Measurements from ENCODE around the gene MOSPD3. TPM values are rescaled to one million over a fixed set of nuclear protein-coding genes. Genes with fewer than 3 reads are reported as not detected.

Gene MOSPD3
- polyA plus RNA-seq, 1 donor (not counting 4 experiments of a cell fraction or from before 2014, with no cell fraction given): 5.5 TPM

DNA sequence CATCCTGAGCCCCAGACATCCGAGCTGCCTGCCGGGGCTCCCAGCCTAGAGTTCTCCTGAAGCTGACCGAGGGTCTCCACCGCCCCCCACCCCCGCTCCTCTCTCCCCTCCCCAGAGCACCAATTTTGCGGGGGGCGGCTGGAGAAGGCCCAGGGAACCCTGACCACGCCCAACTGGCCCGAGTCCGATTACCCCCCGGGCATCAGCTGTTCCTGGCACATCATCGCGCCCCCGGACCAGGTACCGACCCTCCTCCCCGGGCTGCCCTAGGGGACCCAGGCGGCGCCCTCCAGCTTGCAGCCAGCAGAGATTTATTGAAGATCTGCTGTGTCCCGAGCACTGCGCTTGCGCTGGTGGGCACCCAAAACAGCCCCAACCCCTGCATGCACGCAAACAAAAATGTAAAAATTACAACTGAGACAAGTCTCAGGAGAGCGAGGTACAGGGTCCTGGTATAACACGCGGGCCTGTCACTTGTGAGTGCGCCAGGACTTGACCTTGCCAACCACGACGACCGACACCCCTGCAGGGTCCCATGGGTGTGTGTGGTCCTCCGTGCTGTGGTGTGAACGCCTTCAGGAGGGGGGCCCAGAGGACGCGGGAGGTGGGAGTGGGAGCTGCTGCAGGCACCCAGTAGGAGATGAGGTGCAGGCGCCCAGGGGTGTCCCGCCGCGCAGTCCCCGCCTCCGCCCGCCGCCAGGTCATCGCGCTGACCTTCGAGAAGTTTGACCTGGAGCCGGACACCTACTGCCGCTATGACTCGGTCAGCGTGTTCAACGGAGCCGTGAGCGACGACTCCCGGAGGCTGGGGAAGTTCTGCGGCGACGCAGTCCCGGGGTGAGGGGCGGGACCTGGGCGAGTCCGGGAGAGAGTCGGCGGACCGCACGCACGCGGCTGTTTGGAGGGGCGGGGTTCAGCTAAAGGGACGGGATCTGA, 7.1 kb upstream of the MOSPD3 start:
- dilution Hi-C loops (cut with MboI; ENCODE audit: extremely low pct_ligation_motif_present, low sequenced_read_pairs): no loop called here
- H3K4me1 ChIP-seq (ENCODE audit: control insufficient read depth, extremely low read depth, insufficient read depth, low read length): peaks cover 6% of the 10 kb centered on the region
- FAIRE-seq (no peak), DNase-seq (ENCODE audit: low read depth, low spot score) (no peak)
- no peak overlapping the region for H3K27ac ChIP-seq (ENCODE audit: control insufficient read depth, insufficient read depth, low read length)
- peak overlapping the region; percentile 41 for H3K9ac ChIP-seq (ENCODE audit: control insufficient read depth, extremely low read depth, insufficient read depth, low read length)
- no peaks in the 10 kb centered on the region for H3K9me3 ChIP-seq (ENCODE audit: control insufficient read depth, low read depth, low read length)
- H4K20me1 ChIP-seq (ENCODE audit: control insufficient read depth, extremely low read depth, insufficient read depth, low read length): no peaks in the 10 kb centered on the region
- H3K36me3 ChIP-seq (ENCODE audit: control insufficient read depth in 2 of 2, extremely low read depth in 1 of 2, insufficient read depth in 2 of 2, low read length in 2 of 2): no peaks in the 10 kb centered on the region
- no peaks in the 10 kb centered on the region for H3K79me2 ChIP-seq (ENCODE audit: control insufficient read depth, insufficient read depth, low read length)
- peak overlapping the region; percentile 54 to 73 (median 63) for H3K4me3 ChIP-seq (ENCODE audit: control insufficient read depth in 2 of 3, extremely low read depth in 1 of 3, insufficient read depth in 2 of 3, low read depth in 1 of 3, low read length in 3 of 3)
- H2AFZ ChIP-seq (ENCODE audit: control insufficient read depth, low read length): peak overlapping the region; percentile 71
- TF ChIP-seq CTCF (optimal IDR thresholded peaks at IDR 0.05 in 1 of 3, IDR thresholded peaks at IDR 0.05 in 1 of 3, conservative IDR thresholded peaks at IDR 0.05 in 1 of 3; ENCODE audit: extremely low read depth in 1 of 3, insufficient read depth in 2 of 3, low read length in 3 of 3): no peak
- TF ChIP-seq EZH2 (IDR thresholded peaks at IDR 0.05; ENCODE audit: low read length): no peak
- no peaks in the 10 kb centered on the region for H3K9me1 ChIP-seq (ENCODE audit: control insufficient read depth, extremely low read depth, insufficient read depth, low read length)
- peak overlapping the region; percentile 88 for H3K4me2 ChIP-seq (ENCODE audit: control insufficient read depth, extremely low read depth, insufficient read depth, low read depth, low read length)
- no peaks in the 10 kb centered on the region for H3K27me3 ChIP-seq (ENCODE audit: control insufficient read depth, extremely low read depth, insufficient read depth, low read length)

GRCh38 chr7:100606313-100606712, 6.0 kb upstream of the MOSPD3 start:
- Histone ChIP-seq H3K9me1 (ENCODE audit: control insufficient read depth, extremely low read depth, insufficient read depth, low read length) (no peaks in the 10 kb centered on the region), H3K27ac (ENCODE audit: control insufficient read depth, insufficient read depth, low read length) (no peak overlapping the region), H3K9ac (ENCODE audit: control insufficient read depth, extremely low read depth, insufficient read depth, low read length) (no peak overlapping the region), H3K4me3 (ENCODE audit: control insufficient read depth in 2 of 3, extremely low read depth in 1 of 3, insufficient read depth in 2 of 3, low read depth in 1 of 3, low read length in 3 of 3) (no peak overlapping the region), H3K4me2 (ENCODE audit: control insufficient read depth, extremely low read depth, insufficient read depth, low read depth, low read length) (no peak overlapping the region), H3K36me3 (ENCODE audit: control insufficient read depth in 2 of 2, extremely low read depth in 1 of 2, insufficient read depth in 2 of 2, low read length in 2 of 2) (no peaks in the 10 kb centered on the region), H3K27me3 (ENCODE audit: control insufficient read depth, extremely low read depth, insufficient read depth, low read length) (no peaks in the 10 kb centered on the region), H3K4me1 (ENCODE audit: control insufficient read depth, extremely low read depth, insufficient read depth, low read length) (peaks cover 6% of the 10 kb centered on the region), H3K9me3 (ENCODE audit: control insufficient read depth, low read depth, low read length) (no peaks in the 10 kb centered on the region), H3K79me2 (ENCODE audit: control insufficient read depth, insufficient read depth, low read length) (no peaks in the 10 kb centered on the region), H4K20me1 (ENCODE audit: control insufficient read depth, extremely low read depth, insufficient read depth, low read length) (no peaks in the 10 kb centered on the region), H2AFZ (ENCODE audit: control insufficient read depth, low read length) (no peak overlapping the region)
- TF ChIP-seq EZH2 (IDR thresholded peaks at IDR 0.05; ENCODE audit: low read length) (no peak), CTCF (optimal IDR thresholded peaks at IDR 0.05 in 1 of 3, IDR thresholded peaks at IDR 0.05 in 1 of 3, conservative IDR thresholded peaks at IDR 0.05 in 1 of 3; ENCODE audit: extremely low read depth in 1 of 3, insufficient read depth in 2 of 3, low read length in 3 of 3) (no peak)
- FAIRE-seq (no peak), DNase-seq (ENCODE audit: low read depth, low spot score) (no peak)
- dilution Hi-C loops (cut with MboI; ENCODE audit: extremely low pct_ligation_motif_present, low sequenced_read_pairs): no loop called here
